ENCODE results near the gene JAKMIP1. TPM values are rescaled to one million over a fixed set of nuclear protein-coding genes. Genes with fewer than 3 reads are reported as not detected.
"Not testable (repeated sequence)": the region's sequence is repeated elsewhere in the genome, so short reads cannot be mapped to it uniquely, and the experiment has no call there.

JAKMIP1 gene
- total RNA-seq, 1 donor from 2014 or later: 0.10 TPM

- no peak for DNase-seq (ENCODE audit: low spot score)
Measured at GRCh38 chr4:6021831-6022606, 178.3 kb downstream of the JAKMIP1 start.

DNA sequence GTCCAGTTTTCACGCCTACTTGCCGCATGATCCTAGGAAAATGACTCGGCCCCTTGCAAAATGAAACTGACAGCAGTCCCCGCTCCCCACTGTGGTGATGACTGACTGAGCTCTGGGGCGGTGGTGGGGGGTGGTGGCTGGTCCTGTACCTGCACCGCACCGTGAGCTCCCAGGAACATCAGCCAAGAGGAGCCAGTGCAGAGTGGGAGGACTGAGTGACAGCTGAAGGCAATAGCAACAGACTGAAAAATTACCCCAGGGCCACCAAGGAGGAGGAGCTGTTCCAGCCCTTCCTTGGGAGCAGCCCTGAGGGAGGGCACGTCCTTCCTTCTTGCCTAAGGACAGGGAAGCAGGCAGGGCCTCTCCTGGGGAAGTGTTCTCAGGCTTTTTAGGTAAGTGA, 179.7 kb downstream of the JAKMIP1 start:
- no peak for DNase-seq (ENCODE audit: low spot score)

DNA sequence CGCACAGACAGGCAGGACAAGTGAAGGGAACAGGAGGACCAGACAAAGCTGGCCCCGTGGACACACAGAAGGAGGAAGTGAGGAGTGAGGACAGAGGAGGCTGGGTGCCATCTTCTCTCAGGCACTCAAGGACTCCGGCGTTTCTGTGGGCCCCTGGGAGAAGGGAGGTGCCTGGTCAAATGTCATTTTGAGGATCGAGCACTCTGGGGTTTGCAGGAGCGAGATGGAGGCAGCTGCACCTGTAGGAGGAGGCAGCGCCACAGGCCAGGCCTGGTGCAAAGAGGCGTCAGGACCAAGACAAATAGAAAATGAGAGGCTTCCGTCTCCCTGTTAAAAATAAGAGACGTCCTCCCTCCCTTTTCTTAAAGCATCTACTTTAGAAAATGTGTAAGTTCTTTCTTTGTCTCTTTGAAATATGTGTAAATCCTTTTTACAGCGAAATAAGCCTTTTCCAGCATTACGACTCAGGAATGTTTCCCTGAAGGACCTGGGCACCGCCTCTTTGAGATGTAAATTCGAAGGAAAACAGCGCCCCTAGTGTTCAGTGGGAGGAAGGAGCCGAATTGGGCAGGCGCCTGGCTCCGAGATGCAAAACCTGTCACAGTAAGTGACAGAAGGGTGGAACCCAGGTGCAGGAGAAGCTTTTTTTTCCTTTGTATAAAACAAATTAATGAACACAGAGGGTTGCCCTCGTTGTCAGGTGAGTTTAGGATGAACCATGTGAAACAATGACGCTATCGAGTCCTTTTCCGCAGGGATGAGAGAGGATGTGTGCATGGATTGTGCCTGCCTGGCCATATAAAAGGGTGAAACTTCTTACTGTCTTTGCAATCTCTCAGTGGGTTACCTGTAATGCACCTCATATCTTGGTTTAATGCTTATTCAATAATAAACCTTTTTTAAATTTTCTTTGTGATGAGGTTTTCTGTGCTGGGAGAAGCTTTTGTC, 180.8 kb downstream of the JAKMIP1 start:
- DNase-seq (ENCODE audit: low spot score): no peak

GRCh38 chr4:6018331-6018730, 182.0 kb downstream of the JAKMIP1 start, which contains the start of gene C4orf50:
Gene C4orf50, minus strand, starts transcription at chr4:6018431.
- DNase-seq (ENCODE audit: low spot score): no peak

DNA sequence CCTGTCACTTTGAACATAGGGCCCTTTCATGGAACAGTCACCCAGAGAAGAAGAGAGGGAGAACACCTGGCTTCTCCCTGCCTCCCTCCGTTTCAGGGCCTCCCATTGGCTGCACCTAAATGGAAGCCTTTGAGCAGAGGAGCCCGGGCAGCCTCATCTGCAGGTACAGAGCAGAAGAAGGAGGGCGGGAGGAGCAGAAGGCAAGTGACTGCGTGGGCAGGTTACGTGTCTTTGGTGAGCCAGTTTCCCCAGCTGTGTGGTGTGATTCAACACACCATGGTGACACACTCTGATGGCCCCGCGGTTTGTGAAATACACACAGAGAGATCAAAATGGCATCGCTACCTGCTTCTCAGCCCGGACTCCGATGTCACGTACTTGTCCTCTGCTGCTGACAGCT, 182.5 kb downstream of the JAKMIP1 start:
- DNase-seq (ENCODE audit: low spot score): no peak

- no peak for DNase-seq (ENCODE audit: low spot score)
Measured at GRCh38 chr4:6017030-6017429, 183.3 kb downstream of the JAKMIP1 start.

DNA sequence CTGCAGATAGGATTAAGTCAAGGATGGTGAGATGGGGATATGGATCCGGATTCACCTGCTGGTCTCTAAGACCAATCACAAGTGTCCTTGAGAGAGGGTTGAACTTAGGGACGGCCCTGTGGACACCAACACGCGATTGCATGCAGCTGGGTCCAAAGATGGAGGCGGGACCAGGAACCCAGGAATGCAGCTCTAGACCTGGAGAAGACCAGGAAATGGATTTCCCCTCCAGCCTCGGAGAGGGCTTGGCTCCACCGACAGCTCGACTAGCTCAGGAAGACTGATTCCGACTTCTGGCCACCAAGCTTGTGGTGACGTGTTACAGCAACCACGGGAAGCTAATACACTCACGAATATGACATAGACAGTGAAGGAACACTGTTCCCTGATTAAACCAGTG, 186.8 kb downstream of the JAKMIP1 start:
- DNase-seq (ENCODE audit: low spot score): no peak

DNA sequence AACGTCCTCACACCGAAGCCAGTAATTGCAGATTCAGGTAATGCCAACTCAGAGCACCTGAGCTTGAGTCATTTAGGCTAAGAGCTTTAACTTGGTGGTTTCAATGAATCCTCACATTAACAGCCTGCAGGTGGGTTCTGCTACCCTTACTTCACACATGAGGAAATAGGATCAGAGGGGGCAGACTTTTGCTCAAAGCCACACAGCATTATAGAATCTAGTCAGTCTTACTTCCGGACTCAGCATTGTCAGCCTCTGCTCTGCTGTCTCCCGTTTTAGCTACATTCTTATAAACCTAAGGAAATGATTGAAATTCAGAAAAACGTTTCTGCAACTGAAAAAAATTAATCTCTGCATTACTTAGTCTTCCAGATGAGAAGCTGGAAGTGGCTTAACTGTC, 188.1 kb downstream of the JAKMIP1 start:
- no peak for DNase-seq (ENCODE audit: low spot score)

GRCh38 chr4:6011686-6012085, 188.7 kb downstream of the JAKMIP1 start:
- no peak for DNase-seq (ENCODE audit: low spot score)

DNA sequence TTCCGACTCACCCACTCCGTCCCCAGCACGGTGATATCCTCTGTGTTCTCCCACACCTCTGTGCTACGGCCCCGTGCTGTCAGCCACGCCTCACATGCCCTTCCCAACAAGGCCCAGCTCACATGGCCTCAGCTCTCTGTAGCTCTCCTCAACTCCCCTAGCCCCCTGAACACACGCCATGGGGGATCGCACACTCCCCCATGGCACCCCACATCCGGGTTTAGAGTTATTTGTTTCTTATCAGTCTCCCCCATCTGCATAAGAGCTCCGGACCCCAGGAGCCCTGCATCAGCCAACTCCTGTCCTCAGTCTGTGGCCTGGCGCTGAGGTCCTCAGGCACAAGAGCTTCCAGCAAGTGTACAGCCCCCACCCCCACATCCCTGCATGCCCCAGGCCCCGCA, 189.1 kb downstream of the JAKMIP1 start:
- DNase-seq (ENCODE audit: low spot score): no peak

GRCh38 chr4:6010789-6011188, 189.6 kb downstream of the JAKMIP1 start:
- DNase-seq (ENCODE audit: low spot score): no peak

DNA sequence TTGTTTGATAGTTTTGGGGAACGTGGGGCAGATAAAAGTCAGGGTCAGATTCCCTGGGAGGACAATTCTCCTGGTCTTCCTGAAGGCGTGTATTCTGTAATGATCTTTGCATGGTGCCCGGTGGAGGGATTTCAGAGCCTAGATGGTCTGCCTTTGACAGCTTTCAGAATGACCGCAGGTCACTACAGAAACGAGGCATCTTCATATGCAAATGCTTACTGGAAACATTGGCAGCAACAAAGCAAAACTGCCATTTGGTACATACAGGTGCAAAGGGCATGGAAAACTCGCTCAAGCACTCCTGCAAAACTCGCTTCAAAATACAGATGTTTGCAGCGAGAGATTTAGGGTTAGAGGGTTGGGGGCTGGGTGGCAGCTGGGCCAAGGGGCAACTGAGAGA, 190.9 kb downstream of the JAKMIP1 start:
- DNase-seq (ENCODE audit: low spot score): no peak

GRCh38 chr4:6008766-6009385, 191.5 kb downstream of the JAKMIP1 start:
- no peak for DNase-seq (ENCODE audit: low spot score)

- DNase-seq (ENCODE audit: low spot score): no peak
Measured at GRCh38 chr4:6008092-6008551, 192.2 kb downstream of the JAKMIP1 start.

GRCh38 chr4:6005175-6005574, 195.2 kb downstream of the JAKMIP1 start:
- DNase-seq (ENCODE audit: low spot score): no peak

- DNase-seq (ENCODE audit: low spot score): not testable (repeated sequence)
Measured at GRCh38 chr4:6003485-6003884, 196.9 kb downstream of the JAKMIP1 start.

DNA sequence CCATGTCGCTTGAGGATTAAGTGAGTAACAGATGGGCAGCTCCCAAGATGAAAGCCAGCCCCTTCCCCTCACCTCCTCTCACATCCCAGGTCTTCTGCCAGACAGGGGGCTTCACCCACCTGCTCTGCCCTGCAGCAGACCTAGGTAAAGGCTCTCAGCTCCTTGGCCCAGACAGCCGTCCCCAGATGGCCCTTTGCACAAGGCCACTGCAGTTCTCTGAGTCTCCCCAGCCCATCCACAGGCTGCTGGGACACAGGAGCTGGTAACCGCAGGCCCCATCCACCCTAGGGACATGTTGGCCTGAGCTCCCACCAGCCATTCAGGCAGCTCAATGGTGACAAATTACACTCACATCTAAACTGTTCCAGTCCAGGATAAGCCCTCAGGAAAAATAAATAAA, 197.4 kb downstream of the JAKMIP1 start:
- no peak for DNase-seq (ENCODE audit: low spot score)

DNA sequence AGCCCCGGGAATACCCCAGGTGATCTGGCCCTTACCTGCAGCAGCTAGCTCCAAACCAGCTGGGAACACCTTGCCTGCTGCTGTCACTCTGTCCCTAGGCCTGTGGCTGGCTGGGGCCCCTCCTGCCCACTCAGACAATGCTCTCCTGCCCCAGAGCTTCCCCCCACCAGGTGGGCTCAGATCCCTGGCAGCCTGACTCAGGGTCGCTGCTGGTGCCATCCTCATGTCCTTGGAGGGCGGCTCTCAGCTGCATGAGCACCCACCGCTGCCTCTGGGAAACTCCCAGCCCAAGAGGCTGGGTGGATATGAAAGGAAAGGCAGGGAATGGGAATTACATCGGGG, 197.9 kb downstream of the JAKMIP1 start:
- DNase-seq (ENCODE audit: low spot score): no peak

DNA sequence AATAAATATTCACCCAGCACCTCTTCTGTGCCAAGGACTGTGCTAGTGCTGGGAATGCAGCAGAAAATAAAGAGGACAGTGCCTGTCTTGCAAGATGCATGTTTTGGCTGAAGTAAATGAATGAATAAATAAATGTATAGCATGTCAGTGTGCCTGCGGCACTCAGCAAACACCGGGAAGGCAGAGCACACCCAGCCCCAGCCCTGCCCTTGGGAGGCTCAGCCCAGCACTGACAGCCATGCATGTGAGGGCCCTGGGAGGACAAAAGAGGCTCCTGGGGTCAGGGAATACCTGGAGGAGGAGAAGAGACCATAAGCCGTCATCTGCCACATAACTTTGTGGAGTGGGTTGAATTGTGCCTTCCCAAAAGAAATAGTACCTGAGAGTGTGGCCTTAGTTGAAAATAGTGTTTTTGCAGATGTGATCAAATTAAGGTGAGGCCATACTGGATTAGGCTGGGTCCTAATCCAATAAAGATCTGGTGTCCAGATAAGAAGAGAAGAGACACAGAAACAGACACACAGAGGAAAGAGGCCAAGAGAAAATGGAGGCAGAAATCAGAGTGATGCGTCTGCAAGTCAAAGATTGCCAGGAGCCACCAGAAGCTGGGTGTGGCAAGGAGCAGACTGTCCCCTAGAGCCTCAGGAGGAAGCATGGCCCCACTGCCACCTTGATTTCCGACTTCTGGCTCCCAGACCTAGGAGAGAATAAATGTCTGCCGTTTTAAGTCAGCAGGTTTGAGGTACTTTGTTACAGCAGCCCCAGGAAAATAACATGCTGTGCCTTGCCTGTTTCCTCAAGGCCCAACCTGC, 198.5 kb downstream of the JAKMIP1 start:
- peak; percentile 18 for DNase-seq (ENCODE audit: low spot score)

DNA sequence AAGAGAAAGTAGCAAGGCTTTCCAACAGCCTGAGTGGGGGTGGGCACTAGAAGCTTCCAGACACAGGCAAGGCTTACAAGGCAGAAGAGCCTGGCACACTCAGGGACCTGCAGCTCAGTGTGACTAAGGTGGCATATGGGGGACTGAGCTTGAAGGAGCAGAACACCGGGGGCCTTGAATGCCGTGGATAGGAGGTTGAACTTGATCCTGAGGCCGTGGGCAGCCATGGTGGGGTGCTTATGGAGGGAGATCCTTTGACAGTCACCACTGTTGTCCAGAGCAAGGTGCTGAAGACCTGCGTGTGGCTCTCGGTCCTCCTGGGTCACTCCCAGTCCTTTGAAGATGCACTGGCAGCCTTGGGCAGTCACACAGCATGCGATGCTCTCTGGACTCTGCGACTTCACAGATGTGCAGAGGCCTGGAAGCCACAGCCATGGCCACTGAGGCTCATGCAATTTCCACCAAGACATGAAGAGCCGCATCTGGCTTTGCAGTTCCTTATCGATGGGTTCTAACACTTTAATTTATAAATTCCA, 200.5 kb downstream of the JAKMIP1 start:
- peak; percentile 33 for DNase-seq (ENCODE audit: low spot score)

DNA sequence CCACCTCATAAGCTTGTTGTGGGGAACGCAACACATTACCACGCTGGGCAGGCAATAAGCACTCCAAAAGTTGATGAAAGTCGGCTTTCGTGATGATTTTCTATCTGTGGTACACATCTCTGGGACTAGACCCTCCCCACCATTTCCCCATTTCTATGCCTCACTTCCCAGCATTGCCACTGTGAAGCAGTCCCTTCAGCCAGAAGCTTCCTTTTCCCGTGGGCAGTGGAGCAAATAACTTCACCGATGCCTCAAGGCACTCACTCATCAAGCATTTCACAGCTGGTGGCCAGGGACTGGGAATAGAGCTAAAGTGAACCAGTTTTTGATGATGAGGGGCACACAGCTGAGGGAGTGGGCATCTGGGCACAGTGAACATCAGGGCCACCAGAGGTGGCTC, 201.0 kb downstream of the JAKMIP1 start:
- peak; percentile 43 for DNase-seq (ENCODE audit: low spot score)
